Lower leg skin (tissue), 3 donors: Measurements from ENCODE around the gene NUDT16L1.

Source experiments
- POLR2A ChIP-seq, 2 donors: fragments of 450-650 bp; IDR thresholded peaks; one replicate each; pipeline ENCODE4 v1.6.1; 2016 to 2017; ENCODE audit warnings: antibody characterized with exemption in 2 of 2, mild to moderate bottlenecking in 1 of 2, moderate library complexity in 1 of 2
- TF ChIP-seq, protein P1 (sequence below), 3 donors: fragments of 450-650 bp; IDR thresholded peaks; one replicate each; pipeline ENCODE4 v1.5.1; 2016; ENCODE audit warnings: antibody characterized with exemption in 3 of 3, mild to moderate bottlenecking in 3 of 3, moderate library complexity in 2 of 3

DNA sequence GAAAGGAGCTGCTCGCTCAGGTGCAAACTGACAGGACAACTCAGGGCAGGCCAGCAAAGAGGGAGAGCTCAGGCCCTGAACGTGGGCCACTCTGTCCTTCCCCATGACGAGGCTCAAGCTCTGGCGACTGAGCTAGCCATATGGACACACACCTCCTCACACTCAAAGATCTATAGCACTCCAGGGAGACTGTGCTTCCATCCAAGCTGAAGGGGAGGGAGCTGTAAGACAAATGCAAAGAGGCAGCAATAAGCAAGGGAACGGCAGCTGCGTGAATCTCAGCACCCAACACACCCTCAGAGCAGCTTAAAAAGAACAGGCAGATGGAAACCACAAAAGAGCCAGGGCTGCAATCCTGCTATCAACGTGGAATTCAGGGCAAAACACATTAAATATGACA is 13.5 kb downstream of the NUDT16L1 start:
- TF ChIP-seq, protein P1, sequence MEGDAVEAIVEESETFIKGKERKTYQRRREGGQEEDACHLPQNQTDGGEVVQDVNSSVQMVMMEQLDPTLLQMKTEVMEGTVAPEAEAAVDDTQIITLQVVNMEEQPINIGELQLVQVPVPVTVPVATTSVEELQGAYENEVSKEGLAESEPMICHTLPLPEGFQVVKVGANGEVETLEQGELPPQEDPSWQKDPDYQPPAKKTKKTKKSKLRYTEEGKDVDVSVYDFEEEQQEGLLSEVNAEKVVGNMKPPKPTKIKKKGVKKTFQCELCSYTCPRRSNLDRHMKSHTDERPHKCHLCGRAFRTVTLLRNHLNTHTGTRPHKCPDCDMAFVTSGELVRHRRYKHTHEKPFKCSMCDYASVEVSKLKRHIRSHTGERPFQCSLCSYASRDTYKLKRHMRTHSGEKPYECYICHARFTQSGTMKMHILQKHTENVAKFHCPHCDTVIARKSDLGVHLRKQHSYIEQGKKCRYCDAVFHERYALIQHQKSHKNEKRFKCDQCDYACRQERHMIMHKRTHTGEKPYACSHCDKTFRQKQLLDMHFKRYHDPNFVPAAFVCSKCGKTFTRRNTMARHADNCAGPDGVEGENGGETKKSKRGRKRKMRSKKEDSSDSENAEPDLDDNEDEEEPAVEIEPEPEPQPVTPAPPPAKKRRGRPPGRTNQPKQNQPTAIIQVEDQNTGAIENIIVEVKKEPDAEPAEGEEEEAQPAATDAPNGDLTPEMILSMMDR (IDR thresholded peaks at IDR 0.05) = no peak
- TF ChIP-seq POLR2A (IDR thresholded peaks at IDR 0.05) = no peak
